GM19467 (cell line): ENCODE results near the gene ABCA9.
"Not testable (repeated sequence)": the region's sequence is repeated elsewhere in the genome, so short reads cannot be mapped to it uniquely, and the experiment has no call there.

Experiments
- ATAC-seq: cut with Tn5 transposase; IDR thresholded peaks from one replicate; pipeline ENCODE4 v1.9.1; 2021; ENCODE audit warnings: mild to moderate bottlenecking, moderate library complexity; ENCODE audit not compliant: unreplicated experiment

ABCA9 gene

DNA sequence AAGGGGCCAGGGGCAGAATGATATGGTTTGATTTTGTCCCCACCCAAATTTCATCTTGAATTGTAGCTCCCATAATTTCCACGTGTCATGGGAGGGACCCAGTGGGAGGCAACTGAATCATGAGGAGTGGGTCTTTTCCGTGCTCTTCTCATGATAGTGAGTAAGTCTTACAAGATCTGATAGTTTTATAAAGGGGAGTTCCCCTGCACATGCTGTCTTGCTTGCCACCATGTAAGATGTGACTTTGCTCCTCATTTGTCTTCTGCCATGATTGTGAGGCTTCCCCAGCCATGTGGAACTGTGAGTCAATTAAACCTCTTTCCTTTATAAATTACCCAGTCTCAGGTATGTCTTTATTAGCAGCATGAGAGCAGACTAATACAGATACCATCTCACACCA, 101.6 kb downstream of the ABCA9 start:
- not testable (repeated sequence) for ATAC-seq

DNA sequence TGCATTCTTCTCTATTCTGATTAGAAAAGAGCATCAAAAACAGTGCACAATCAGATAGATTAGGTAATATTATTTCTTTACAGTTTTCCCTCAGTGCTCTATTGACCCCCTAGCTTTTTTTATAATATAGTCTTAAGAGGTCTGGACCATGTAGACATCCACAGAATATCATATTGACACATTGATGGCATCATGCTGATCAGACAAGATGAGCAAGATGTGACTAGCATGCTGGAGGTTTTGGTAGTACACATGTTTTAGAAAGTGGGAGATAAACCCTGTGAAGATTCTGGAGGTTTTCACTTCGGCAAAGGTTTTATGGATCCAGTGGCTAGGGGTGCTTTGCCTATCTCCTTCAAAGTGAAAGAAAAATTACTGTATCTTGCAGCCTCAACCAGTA, 102.8 kb downstream of the ABCA9 start:
- no peak for ATAC-seq

DNA sequence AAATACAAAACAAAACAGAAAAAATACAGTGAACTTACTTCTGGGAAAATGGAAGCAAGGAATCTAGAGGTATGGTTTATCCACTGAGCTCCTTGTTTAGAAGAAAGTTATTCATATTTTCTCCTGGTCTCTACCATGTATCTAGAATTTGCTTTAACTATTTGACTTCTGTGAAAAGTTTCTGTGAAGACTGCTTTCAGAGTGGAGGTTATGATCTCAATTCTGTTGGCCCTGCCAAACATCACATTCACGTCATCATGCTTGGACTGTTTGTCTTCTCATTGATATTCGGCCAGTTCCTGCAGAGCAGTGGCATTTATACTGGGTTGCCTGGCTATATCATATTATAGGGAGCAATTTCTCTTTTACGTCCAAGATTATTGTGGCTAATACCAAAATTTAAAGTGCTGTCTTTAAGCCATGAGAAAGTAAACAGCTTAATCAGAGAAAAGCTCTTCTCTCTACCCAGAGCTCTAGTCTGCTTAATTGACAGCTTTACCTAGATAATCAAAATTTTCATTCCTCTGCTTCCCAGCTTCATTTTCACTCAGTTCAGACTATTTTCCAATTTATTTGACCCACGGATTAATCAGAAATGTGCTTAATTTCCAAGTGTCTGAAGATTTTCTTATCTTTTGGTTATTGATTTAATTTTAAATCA, 105.4 kb downstream of the ABCA9 start, which contains the start of gene ABCA8:
ABCA8 (minus strand) TSS at position 212 of the 661 bp plus-strand sequence. CDS start 13,358 bp downstream, outside the sequence.
- no peak for ATAC-seq

DNA sequence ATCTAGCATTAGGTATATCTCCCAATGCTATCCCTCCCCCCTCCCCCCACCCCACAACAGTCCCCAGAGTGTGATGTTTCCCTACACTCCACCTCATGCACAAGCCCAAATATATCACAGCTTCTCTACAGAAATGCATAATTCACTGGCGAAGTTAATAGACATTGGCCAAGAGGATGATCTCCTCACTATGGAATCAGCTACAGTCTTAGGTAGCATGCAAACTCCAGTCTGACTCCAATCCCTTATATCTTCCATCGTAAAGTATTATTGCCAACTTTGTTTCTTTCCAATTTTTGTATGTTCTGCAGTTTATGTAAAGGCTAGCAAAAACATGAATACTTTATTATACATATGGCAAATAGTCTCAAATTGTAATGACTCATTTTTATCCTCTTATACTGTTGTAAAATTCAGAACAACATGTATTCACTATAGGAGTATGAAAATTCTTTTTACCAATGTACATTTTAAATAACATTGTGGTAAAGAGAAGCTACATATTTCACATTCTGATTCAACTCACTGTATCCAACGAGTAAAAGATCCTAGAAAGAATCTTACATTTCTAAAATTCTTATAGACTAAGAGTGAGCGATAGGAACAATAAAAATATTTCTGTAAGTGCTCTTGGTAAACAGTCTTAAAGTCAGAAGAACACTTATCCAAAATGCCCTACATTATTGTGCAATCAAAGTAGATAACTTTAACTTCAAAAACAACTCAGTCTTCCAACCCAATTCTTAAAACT, 106.4 kb downstream of the ABCA9 start:
- no peak for ATAC-seq

DNA sequence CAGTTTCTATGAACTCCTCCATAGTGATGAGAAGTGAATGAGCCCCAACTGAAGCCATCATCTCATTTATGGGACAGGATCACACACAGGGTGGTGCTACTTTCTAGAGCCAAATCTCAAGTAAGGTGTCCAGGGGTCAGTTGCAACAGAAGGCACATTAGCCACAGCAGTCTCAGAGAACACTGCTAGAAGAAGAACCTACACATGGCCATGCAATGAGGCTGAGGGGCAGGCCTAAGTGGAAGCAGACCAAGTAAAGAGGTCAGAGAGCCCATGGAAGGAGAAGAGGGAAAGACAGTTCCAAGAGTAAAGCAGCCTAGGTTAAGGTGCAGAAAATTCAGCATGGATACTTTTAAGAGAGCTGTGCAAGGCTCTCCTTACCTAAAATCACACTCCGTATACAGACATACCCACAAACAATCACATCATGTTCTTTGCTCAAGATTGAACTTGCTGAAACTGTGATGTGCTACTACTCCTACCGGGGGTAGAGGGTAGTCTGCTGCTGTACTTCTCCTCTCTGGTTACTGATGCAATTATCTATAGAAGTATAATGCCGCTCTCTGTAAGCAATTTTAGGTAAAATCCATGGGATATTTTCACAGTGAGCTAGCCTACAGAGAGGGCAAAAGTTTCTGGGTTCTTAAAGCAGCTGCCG, 107.3 kb downstream of the ABCA9 start:
- no peak for ATAC-seq

DNA sequence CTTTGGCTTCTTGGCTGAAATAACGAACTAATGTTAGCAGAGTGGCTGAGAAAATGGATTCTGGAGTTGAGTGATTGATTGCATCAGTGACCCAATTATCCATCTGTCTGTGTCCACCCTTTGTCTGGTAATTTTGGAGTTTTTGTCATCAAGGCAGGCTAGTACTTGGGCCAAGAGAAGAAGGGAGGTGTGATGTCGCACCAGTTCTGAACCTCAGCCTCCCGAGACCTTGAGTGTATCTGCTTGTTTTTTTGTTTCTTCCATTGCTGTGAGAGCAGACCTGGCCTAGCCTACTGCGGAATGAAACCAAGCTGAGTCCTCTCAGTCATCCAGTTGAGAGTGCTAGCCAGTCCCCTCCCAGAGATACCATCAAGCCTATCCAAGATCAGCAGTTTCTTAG, 110.0 kb downstream of the ABCA9 start:
- ATAC-seq: no peak

DNA sequence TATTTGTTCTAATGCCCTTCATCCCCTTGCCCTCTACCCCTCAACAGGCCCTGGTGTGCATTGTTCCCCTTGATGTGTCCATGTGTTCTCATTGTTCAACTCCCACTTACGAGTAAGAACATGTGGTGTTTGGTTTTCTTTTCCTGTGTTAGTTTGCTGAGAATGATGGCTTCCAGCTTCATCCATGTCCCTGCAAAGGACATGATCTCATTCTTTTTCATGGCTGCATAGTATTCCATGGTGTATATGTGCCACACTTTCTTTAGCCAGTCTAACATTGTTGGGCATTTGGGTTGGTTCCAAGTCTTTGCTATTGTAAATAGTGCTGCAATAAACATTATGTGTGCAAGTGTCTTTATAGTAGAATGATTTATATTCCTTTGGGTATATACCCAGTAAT, 112.9 kb downstream of the ABCA9 start:
- ATAC-seq: not testable (repeated sequence)

DNA sequence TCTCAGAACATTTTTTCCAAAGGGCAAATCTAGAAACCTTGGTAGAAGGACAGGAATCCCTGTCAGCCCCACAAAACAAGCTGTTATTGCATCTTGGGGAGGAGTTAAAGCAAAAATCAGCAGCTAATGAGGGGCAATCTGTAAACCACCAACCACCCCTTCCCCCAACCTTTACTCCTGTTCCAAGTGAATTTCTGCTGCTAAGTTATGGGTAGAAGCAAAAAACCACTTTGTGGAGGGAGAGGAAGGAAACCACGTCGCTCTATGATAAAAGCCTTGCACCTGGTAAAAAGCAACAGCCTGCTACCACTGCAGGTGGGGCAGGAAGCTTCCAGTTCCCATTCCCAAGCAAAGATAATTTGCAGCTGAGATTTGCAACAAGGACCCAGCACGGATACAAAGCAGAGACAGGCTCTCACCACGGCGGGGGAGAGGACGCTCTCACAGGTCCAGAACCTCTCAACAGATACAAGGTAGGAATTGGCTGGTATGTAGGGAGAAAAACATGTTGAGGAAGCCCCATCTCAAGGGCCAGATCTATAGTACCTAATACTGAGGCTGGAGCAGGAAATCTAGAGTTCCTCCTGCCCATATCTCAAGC, 116.2 kb downstream of the ABCA9 start:
- no peak for ATAC-seq

DNA sequence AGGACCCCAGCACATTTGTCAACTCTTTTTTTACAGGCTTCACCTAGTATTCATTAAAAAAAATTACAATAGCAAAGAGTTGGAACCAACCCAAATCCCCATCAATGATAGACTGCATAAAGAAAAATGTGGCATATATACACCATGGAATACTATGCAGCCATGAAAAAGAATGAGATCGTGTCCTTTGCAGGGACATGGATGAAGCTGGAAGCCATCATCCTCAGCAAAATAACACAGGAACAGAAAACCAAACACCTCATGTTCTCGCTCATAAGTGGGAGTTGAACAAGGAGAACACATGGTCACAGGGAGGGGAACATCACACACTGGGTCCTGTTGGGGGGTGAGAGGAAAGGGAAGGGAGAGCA, 116.9 kb downstream of the ABCA9 start:
- not testable (repeated sequence) for ATAC-seq

DNA sequence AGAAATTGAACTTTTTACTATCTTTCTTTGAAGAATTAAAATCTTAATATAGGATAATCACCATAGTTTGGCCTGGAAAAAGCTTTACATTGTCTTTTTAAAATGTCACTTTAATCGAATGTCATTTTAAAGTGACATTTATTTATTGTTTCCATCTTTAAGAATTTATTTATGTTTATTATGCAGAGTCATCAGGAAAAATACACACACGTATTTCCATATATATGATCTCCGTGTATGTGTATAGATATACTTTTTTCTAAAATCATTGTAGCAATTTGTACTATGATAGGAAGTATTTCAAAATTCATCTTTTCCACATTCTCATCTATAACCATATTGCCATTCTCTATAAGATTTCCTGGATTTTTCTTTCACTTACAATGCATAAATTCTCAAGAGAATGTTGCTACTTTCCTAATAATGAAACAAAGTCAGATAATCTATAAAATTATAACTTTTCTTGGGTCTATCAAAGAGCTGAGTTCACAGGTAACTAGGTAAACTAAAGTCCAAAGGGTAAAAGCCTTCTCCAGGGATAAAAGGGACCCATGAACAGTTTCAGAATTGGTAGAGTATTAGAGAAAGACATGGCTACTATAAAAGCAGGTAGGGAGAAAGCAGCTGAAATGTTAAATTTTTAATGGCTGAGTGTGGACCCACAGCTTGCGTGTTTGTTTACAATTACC, 117.5 kb downstream of the ABCA9 start:
- no peak for ATAC-seq

DNA sequence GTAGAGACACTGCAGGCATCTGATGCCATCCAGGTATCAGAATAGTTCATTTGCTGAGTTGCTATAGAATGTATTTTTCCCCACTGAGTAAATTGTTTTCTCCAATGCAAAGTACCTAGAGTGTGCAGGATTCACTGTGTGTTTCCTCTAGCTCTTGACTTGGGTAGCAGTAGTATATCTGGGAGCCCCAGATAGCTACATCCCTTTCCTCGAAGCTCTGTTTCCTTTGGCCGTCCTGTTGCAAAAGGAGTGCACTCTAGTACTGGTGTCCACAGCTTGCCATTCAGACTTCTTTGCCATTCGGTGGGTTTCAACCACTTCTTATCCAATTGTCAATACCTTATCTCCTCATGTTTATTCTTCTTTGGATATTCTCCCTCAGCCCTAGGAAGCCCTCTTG, 118.3 kb downstream of the ABCA9 start:
- ATAC-seq: no peak

DNA sequence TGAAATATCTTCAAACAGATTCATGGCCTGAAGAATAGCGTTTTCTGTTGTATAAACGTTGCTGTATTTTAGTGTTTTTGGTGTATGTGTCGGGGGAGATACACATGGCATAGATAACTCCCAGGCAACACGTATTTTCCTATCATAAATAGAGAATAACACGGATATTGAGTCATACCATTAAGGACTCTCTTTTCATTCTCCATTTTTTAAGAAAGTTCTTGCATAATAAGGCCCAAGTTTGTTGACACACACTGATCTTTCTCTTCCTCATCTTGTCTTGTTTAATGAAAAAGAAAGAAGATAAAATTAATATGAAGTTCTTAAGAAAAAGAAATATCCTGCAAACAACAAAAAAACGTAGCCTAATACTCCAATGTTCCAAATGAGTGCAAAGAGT, 119.0 kb downstream of the ABCA9 start:
- ATAC-seq: no peak

DNA sequence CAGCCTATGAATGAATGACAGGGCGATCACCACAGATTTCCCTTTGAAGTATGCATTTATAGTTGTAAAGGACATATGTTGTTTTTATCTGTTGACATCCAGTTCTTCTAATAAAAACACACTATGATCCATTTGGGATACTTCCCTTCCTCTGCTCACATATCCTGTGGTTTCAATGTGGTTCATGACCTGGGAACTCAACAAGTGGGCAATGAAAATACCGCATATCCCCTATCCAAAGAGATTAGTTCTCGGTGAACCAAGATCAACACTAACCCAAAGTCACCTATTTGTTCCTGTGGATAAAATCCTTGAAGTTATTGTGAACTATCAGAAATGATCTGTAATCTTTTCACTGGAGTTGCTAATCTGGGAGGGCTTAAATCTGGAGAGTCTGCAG, 121.5 kb downstream of the ABCA9 start:
- ATAC-seq: no peak

DNA sequence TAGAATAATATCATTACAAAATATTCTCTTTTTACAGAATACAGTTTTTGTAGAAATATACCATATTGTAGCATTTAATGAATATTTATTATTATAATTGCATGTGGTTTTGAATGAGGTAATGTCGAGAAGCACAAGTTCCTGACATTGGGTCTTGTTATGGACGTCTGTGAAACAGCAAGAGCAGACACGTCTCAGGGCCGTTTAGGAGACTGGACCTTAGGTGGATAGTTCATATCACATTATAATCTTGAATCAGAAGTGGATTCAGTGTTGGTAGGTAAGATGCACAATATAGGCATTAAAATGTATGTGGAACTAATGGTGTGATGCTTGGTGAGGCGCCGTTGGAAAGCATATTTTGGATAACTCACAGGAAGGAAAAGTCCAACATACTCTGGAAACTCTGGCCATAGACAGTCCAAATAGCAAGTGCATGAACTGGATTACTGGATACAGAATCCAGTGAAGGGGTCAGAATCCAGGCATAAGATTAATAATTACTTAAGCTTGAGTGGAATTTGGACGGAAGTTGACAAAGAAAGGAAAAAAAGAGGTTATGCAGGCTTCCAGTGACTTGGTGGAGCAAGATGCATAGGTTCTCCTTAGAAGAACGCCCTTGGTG, 122.7 kb downstream of the ABCA9 start:
- ATAC-seq: no peak

DNA sequence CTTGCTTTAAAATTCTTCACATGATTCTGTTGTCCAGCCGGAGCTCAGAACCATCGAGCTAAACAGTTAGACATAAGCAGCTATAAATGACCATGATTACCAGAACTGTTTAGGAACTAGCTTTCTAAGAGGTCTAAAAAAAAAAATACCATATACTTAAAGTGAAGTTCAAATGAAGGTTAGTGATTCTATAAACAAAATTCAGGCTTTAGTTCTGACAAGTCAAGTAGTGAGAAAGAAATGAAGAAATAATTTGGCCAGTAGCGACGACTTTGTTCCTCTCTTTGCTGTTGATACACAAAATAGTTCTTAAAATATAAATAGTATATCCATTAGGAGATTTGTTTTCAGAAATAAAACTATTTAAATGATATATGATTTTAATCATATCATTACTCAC, 133.2 kb downstream of the ABCA9 start:
- no peak for ATAC-seq

DNA sequence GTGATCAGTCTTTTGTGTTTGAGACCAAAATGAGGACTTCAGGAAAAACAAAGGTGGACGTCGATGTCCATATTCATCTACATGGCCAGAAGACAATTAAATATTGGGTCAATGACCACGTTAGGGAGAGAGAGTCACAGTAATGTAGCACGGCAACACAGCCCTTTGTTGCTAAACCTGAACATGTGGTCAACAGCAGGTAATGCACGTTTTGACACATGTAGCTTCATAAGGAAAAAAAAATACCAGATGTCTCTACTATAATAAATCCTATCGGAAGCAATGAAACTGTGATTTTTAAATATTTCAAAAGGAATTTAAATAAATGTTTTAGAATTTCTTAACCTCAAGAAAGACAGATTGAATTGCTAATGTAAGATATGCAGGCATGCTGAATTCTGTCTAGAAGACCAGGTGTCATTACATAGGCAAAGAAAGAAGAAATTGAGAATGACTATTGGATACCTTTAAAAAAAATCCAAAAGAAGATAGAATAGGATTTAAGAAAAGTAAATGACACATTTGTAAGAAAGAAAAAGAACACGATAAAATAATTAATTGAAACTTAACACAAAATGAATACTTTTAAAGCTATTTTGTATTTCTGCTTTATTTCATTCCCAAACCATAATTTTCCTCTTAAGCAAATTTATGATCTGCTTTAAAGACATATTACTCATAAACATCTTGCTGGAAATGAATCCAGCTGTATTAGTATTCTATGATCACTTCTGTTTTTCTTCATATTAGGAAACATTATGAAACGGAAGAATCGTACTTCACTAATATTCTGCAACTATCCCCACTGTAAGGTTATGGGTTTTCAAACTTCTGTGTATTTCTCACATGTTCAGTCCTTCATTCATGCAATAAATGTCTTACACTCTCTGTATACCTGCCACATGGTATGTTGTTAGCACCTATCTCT, 135.7 kb downstream of the ABCA9 start:
- no peak for ATAC-seq
